ENCODE results near the gene ZFHX3.

Gene ZFHX3

GRCh38 chr16:72815348-72816318 is 232.3 kb downstream of the ZFHX3 start:
- no peak for DNase-seq

DNA sequence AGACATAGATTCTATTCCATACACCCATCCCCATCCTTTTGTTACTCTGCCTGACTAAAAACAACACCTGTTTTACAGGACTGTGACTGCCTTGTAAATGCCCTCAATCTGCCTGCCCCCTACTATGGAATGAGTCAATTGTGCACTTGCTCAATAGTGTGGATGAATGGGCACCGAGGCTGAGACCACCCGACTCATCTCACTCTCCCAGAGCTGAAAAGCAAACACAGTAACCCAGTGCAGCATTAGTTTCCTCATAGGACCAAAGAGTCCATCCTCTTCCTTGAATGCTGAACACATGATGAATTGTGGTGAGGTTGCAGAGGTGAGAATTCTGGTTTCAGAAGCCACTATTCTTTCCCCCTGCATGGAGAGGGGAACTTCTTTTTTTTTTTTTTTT is 233.7 kb downstream of the ZFHX3 start:
- no peak for DNase-seq

DNA sequence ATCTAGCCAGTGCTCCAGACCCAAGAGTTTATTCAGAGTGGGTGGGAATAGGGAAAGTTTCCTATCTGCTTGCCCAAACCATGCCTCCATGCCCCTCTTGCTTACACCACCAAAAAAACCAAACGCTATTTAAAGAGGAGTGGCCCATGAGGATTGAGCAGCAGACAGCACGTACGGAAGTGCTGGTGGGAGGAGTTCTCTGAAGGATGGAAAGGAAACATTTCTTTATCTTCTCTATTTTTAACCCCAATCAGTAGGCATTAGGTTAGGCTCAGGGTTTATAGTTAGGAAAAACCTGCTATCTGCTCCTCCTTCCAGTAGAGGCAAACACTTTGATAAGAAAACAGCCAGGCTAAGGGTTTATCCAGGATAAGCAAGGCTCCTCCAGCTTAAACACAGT is 235.3 kb downstream of the ZFHX3 start:
- DNase-seq = no peak

GRCh38 chr16:72811876-72812275 is 236.1 kb downstream of the ZFHX3 start:
- DNase-seq = no peak

GRCh38 chr16:72811188-72811720 is 236.7 kb downstream of the ZFHX3 start:
- DNase-seq = no peak

DNA sequence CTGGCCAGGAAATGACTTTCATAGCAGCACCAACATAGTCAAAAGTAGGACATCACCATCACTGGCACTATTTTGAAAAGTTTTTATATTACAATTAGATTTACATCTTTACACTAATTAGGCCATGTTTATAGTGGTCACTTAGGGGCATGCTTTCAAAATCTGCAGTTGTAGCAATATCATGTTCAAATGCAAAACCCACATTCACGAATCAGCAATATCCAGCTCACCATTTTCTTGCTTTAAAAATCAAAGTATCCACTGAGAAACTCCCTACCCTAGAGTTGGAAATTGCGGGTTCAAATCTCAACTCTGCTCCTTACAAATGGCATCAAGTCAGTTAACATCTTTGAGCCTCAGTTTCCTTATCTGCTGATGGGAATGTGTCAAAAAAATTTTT is 237.4 kb downstream of the ZFHX3 start:
- no peak for DNase-seq

- DNase-seq = no peak
Measured at GRCh38 chr16:72809446-72809845, 238.5 kb downstream of the ZFHX3 start.

GRCh38 chr16:72808754-72809153 is 239.2 kb downstream of the ZFHX3 start:
- no peak for DNase-seq

- DNase-seq = no peak
Measured at GRCh38 chr16:72807245-72807644, 240.7 kb downstream of the ZFHX3 start.

DNA sequence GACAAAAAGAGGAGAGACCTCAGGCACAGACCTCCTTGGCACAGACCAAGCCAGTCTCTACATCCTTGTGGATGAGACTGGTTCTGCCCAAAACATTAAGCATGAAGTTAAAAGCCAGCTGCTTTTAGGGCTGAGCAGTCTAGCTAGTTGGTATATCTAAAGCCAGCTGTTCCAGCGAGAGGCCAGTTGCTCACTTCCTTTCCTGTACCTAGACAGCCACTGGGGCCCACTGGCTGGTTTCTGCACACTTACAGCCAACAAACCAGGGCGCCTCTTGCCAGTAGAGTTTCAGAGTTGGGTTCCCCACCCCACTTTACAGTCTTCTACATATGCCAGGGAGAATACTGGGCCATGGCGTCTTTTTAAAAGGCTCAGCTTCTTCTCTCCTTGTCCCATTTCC is 242.4 kb downstream of the ZFHX3 start:
- no peak for DNase-seq

- DNase-seq = no peak
Measured at GRCh38 chr16:72800524-72801161, 247.3 kb downstream of the ZFHX3 start.

GRCh38 chr16:72798264-72798663 is 249.7 kb downstream of the ZFHX3 start:
- no peak for DNase-seq

GRCh38 chr16:72797621-72798020 is 250.3 kb downstream of the ZFHX3 start:
- no peak for DNase-seq

- no peak for DNase-seq
Measured at GRCh38 chr16:72796222-72796621, 251.7 kb downstream of the ZFHX3 start.

DNA sequence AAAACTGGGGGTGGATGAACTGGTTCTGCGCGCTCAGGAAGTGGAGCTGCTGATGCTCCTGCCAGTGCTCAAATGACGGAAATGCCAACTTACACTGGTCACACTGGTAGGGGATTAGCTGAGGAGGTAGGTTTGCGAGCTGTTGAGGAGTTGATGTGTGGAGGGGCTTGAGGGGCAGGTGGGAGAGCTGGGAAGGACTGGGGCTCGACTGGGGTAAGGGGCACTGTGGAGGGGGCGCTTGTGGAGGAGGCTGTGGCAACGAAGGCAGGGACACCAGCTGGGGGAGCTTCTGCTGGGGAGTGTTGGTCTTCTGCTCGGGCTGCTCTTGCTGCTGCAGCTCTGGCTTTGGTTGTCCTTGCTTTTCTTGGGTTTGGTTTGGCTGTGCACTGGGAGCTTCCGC is 252.9 kb downstream of the ZFHX3 start:
- no peak for DNase-seq

DNA sequence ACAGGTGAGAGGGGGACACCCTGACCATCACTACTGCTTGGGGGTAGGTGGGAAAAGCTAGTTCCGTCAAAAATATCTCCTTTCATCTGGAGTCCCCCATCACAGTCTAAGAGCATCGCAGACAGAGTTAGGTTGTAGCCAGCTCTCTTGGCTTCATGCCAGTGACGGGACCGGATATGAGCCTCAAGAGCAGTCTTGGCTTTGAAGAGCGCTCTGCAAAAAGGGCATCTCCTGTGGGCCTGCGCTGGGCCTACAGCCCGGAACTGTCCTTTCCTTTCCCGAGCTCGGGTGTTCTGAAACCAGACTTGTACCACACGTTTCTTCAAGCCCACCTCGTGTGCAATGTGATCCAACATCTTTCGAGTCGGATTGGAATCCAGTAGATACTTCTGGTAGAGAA is 253.6 kb downstream of the ZFHX3 start:
- DNase-seq = no peak

DNA sequence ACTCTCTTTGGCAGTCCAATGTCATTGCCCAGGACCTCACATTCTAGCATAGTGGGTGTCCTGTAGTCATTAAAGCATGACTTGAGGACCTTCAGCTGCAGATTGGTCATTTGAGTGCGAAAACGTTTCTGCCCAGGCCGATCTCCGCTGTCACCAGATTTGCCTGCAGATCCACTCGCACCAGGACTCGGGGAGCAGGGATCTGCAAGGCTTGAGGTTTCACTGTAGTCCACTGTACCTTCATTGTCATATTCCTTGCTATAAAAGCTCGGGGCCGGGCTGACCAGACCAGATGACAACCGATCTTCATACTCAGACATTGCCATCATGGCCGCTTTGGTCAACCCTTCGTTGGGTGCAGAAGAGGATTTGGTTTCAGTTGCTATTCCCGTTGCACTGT is 254.2 kb downstream of the ZFHX3 start:
- no peak for DNase-seq

GRCh38 chr16:72793017-72793416 is 254.9 kb downstream of the ZFHX3 start:
- DNase-seq = no peak

- no peak for DNase-seq
Measured at GRCh38 chr16:72791786-72792185, 256.1 kb downstream of the ZFHX3 start.

DNA sequence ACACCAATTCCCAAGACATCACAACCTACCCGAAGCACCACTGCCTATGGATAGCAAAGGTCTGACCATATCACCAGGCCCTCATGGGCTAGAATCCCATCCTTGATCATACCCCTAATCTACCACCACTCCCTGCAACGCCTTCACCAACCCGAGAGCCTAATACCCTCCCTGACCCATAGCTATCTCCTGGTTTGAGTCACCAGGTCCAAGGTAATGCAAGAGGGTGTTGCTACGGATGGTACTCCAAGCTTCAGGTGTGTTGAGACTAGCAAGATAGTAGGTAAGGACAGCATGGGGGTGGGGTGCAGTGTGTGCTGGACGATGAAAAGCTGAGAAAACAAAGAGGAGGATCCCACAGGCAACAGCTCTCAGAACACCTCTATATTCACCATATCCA is 258.0 kb downstream of the ZFHX3 start:
- no peak for DNase-seq

DNA sequence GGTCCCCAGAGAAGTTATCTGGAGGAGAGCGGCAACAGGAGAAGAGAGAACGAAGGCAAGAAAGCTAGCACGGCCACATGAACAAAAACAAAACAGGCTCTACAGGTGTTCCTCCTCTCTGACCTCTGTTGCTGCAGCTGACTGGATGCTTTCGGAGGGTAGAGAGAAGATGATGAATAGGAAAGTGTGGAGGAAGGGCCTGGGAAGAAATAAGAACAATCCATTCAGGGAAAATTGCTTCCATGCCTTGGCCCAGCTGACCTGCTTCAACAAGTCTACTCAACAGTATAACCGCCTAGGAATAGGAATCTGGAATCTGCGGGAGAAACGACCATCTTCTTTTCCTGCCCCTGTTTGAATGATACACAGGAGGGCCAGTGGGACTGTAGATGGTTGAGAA is 258.5 kb downstream of the ZFHX3 start:
- no peak for DNase-seq

GRCh38 chr16:72788269-72788809 is 259.6 kb downstream of the ZFHX3 start:
- DNase-seq = no peak

DNA sequence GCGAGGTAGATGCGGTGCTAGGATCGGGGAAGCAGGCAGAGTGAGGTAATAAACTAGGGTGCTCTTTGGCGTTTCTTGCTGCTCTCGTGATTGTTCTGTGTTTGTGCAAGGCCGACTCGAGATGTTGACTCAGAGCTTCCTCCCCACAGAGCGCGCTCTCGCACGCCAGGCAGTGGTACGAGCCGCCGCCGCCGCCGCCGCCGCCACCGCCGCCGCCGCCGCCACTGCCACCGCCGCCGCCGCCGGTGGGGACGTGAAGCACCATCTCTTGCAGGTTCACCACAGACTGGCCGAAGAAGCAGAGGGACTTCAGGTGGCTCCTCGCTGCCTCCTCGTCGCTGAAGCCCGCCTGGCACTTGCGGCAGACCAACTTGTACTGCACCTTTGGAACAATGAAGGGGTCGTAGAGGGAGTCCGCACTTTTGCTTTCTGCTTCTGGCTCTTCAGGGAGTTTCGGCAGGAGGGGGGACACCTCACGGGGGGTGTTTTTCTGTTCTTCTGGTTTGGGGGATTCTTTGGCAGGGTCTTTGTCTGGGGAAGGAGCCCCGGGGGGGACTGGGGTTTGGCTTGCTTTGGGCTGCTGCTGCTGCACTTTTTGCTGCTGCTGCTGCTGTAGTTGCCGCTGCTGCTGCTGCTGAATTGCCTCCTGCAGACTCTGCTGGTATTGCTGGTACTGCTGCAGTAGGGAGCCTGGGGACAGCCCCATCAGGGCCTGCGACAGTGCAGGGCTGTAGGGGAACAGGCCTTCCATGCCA is 260.2 kb downstream of the ZFHX3 start:
- no peak for DNase-seq

Data from NCI-H526 (cell line).